Activated CD4-positive, alpha-beta T cell treated with anti-CD3 and anti-CD28 coated beads, Interleukin-2, Interleukin-4, amounts not matched to agents 100 ng/mL and 50 ng/mL, durations not matched to agents 16 hours and 8 hours (primary cell): ENCODE results near the gene KRI1.
"Not testable (repeated sequence)": the region's sequence is repeated elsewhere in the genome, so short reads cannot be mapped to it uniquely, and the experiment has no call there.

Experiments used
- DNase-seq: peaks from one replicate; pipeline ENCODE4 v3.0.0-alpha.2; 2020; ENCODE audit warnings: low spot score

KRI1 gene

DNA sequence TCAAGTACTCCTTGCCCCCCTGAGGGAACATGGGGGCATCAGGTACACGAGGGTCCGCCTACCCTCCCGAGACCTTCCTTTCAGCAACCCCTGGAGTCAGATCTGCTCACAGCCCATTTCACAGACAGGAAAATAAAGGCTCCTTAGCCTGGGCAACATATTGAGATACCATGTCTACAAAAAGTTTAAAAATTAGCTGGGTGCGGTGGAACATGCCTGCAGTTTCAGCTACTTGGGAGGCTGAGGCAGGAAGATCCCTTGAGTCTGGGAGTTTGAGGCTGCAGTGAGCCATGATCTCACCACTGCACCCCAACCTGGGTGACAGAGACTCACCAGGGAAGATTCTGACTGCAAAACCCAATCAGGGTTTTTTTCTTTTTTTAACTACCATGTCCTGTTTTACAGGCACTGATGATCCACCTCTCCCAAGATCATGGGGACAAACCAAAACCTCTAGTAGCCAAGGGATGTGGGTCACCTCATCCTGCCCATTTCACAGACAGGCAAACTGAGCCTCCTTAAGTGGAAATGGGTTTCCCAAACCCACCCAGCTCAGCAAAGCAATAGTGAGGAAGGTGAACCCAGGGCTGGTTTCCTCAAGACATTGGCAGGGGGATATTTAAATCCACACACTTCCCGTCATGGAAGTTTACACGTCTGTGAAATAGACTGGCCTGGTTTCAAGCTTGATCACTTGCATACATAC is 9.4 kb upstream of the KRI1 start:
- DNase-seq: no peak

DNA sequence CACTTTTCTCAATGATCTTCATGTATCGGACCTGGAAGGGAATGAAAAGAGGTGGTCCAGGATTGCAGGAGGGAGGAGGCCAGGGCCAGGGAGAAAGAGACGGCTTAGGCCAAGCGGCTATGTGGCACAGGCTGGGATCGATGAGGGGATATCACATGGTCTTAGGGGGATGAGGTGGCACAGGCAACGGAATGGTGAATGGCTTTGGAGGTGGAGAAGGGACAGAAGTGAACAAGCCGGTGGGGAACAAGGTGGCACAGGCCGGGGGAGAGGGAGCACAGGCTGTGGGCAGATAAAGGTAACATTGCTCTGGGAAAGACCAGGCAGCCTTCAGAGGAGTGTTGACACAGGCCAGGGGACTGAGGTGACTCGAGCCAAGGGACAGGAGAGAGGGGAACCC is 8.7 kb upstream of the KRI1 start:
- DNase-seq: no peak

DNA sequence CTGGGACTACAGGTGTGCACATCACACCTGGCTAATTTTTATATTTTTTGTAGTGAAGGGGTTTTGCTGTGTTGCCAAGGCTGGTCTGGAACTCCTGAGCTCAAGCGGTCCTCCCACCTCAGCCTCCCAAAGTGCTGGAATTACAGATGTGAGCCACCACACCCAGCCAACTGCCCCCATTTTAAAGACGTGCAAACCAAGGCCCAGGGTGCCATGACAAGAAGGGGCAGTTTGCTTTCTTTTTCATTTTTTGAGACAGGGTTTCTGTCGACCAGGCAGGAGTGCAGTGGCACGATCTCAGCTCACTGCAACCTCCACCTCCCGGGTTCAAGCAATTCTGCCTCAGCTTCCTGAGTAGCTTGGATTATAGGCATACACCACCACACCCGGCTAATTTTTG is 8.0 kb upstream of the KRI1 start:
- not testable (repeated sequence) for DNase-seq

DNA sequence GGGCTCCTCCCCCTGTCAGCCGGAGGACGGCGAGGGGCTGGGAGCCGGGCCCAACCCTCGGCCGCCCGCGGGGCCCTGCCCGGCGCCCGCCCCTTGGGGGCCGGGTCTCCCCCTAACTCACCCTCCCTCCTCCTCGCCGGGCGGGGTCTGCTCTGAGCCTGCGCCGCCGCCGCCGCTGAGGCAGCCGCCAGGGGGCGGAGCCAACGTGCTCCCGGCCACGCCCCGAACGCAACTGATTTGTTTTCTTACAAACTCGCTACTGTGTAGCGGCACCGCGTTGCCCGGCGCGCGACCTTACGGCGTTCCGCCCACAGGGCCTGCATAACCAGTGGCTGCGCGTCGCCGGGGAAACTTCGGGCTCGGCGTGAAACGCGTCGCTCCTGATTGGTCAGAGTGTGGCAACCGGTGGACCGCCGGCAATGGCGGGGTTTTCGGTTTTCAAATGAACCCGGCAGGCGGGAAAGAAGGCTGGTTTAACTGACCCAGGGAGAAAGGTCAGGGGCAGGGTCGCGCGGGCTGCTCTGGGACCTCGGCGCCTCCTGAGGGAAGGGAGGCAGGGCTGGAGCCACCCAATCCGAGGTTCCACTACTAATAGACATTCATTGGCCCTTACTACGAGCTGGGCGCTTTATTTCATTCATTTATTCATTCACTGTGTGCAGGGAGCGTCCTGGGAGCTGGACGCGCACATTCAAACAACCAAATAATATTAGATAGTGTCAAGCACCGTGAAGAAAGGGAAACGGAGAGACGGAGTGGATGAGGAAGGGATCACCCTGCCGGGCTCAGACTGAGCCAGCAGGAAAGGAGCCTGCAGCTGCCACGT is 3.2 kb upstream of the KRI1 start, which contains the start of gene CDKN2D:
CDKN2D (minus strand) TSS at position 154 of the 826 bp plus-strand sequence. CDS start 326 bp downstream, outside the sequence.
- DNase-seq: peak; percentile 100

DNA sequence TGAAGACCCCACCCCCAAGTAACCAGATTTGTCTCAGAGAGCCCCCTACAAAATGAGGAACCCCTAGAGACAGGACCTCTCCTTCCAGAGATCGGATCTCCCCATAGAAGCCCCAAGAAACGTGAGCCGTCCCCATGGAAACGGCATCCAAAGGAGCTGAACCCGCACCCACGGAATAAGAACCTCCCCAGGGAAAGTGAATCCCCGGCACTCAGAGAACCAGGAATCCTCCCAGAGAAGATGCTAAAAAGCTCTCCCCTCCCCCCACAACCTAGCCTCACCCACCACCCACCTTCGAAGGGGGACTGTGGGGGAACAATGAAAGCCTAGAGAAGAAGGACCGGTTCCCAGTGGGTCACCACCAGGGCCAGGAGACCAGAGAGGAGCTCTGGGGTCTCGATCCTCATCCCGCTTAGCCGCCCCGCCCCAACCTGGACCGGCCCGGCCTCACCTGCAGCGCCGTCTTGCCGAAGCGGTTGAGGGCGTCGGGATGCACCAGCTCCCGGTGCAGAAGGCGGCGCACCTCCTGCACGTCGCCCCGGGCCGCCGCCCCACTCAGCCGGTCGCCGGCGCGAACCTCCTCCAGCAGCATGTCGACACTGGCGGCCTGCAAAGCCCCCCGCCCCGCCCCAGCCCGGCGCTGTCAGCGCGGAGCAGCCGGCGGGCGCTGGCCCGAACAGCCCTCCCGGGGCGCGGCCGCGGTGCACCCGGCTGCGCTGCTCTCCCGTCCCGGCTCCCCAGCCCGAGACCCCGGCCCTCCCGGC is 2.4 kb upstream of the KRI1 start:
- no peak for DNase-seq

DNA sequence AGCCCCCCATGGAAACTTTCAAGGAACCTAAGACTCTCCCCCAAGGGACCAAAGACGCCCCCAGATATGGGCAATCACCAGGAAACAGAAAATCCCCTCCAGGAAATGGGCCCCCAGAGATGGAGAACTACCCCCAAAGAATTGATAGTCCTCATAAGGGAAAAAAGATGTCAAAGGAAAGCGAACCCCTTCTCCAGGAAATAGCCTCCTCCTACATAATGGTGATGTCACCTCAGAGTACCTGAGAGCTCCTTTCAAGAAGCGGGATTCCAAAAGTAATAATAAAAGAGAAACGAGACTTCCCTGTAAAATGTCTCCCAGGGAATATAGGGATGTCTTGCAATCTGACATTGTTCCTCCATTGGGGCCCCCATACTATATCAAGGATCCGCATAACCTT is 1.8 kb upstream of the KRI1 start:
- no peak for DNase-seq

DNA sequence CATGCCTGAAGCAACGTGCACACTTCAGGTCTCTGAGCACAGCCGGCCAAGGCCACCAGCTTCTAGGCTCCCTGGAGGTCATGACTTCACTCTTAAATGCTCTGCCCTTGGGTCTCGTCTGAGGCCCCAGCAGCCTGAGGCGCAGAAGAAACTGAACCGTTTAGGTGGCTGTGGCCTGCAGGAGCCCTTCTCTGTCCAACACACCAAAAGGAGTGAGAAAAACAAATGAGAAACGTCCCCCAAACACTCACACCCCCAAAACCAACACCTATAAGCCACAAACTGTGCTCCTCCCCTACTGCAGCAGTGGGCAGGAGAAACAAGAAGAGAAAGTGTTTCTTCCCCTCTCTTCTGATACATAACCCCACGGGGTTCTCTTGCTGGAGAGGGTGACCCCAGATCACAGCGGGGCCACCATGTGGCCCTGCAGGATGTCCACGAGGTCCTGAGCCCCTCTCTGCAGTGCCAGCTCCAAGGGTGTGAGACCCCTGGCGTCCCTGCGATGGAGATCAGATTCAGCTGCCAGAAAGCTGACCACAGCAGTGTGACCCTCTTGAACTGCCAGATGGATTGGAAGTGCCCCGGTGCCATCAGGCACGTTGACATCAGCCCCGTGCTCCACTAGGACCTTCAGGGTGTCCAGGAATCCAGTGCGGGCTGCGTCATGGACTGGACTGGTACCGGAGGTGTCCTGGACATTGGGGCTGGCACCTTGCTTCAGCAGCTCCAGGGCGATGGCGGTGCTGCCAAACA is 1.0 kb upstream of the KRI1 start:
- peak; percentile 62 for DNase-seq

DNA sequence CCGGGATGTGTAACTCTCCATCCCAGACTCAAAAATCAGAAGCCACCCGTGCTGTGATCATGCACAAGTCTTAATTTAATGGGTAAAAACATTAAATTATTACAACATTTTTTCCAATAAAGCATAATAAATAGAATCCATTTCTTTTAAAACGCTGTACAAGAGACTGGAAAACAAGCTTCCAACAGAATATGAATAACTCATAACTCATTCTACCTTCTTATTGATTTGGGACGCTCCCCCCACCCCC is 523 bp upstream of the KRI1 start:
- DNase-seq: no peak

DNA sequence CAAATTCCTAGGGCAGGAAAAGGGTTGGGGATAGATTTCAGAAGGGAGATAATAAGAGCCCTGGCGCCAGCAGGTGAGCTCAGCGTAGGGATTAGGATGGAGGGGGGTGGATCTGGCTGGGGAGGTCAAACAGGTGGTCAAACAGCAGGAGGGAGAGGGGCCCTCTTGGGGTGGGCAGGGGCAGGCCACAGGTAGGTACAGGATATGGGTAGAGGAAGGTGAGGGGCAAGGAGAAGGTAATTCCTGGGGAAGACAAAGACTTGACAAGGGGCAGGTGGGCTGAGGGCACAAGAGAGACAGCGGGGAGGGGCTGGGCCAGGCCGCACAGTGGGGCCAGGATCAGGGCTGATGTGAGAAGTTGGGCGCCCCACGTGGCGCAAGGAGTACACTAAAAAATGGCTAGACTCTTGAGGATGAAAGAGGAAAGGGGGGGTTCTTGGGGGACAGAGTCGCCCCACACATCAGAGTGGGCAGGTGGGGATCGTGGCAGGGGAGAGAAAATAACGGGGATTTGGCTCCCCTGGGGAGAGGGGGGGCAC is 713 bp downstream of the KRI1 start:
- peak; percentile 47 for DNase-seq

DNA sequence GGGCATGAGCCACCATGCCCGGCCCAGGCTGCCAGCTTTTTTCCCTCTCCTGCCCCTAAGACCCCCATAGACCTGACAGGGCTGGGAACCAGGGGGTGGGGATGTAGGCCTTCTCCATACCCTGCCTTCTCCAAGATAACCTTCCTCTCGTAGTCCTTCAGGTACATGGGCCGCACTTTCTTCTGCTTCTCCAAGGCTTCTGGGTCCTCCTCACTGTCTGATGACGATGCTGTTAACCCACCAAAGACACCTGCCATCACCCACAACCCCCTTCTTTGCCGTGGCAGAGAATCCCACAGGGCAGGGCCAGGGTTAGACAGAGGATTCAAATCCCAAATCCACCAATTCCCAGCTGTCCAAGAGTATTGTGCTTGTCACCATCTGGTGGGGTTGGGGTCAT is 3.2 kb downstream of the KRI1 start:
- no peak for DNase-seq

DNA sequence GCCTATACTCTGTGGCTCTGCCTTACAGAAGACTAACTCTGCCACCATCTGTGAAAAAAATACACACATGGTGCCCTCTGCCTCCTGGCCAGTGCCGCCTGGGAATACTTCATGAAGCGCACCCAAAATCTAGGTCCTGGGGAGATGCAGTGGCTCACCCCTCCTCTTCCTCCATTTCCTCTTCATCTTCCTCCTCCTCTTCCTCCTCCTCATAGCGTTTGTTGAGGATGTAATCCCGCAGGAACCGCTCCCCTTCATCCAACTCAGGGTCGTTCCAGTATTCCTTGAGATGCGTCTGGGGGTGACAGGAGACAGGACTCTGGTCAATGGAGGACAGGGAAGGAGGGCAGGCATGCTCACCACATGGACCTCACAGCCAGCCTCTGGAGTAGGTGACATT is 5.7 kb downstream of the KRI1 start:
- DNase-seq: no peak

DNA sequence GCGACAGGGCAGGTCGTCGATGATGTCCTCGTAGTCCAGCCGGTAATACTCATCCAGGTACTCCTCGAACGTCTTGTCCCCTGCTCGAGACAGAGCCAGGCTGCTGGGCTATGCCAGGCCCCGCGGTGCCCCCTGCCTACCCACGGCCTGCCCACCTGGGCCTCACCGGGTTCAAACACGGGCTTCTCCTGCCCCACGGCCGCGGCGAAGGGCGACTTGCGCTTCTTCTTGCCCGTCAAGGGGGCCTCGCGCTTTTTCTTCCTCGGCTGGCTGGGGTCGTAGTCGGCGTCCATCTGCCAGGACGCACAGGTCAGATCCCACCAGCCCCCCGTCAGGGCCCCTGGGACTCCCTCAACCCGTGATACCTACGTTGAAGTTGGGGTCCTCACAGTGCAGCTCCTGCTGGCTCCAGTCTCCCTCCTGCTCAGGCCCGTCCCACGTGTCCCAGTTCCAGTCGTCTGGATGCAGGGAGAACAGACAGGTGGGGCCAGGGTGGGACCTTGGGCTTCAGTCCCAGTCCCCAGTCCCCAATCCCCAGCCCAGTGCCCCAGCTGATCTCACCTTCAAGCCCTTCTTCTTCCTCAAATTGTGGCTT is 8.1 kb downstream of the KRI1 start:
- DNase-seq: no peak

DNA sequence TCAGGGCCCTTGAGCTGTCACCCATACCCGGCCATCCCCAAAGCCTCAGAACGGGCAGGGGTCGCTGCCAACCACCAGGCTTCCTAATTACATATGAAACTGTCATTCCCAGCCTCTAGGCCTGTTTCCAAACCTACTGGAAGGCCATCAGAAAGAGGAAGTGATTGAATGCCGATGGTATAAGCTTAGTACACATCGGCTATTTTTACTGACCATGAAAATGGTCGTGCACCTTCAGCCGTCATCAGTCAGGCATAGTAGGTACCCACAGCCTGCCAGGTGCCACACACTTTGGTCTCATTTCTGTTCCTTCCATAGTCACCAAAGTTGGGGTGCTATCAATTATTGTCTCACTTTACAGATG is 10.2 kb downstream of the KRI1 start:
- DNase-seq: no peak

DNA sequence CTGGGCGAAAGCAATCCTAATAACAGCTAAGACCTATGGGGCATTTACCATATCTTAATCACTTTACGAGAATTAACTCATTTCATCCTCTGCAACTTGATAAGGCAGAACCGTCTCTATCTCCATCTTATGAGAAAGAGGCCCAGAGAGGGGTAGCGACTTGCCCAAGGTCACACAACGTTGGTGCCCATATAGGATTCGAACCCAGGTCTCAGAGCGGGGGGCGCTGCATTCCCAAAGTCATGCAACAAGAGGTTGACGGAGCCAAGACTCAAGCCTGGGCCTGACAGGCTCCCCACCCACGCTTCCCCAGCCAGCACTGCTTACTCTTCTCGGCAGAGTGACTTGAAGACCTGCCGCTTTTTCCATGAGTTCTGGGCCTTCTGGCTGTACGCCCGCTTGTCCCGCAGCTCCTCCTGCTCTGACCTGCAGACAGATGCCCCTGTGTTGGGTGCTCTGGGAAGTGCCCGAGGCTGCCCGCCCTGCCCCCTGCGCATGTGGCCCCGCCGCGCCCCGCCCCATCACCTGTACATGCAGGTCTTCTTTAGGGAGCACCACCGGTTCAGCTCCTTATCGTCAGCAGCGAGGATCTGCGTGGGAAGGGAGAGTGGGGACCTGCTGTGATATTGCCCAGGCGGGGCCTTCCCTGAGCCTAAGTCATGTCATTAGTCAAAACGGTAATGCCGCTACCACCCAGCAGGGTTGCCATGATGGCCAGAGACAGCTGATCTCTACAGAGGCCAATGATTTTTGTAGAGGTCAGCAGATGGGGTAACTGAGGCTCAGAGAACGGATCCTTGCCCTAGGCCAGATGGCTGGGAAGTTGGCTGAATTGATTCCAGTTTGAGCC is 10.8 kb downstream of the KRI1 start:
- no peak for DNase-seq

DNA sequence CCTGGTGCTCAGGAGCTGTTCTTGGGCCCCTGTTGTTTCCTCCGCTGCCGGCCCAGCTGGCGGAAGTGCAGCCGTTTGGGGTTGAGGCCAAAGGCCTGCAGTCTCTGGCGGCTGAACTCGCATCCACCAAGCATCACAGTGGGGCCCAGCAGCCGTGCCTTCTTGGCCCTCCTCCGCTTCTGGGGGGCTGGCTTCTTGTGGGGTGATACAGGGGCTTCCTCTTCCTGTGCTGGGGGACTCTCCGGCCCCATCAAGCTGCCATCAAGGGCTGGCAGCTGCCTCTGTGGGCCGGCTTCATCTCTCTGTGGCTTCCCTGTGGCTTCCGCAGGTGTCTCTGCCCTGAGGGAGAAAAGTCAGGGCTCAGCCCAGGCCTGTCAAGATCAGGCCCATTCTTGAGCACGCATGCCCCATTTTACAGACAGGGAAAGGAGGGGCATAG is 11.8 kb downstream of the KRI1 start:
- DNase-seq: peak; percentile 60

DNA sequence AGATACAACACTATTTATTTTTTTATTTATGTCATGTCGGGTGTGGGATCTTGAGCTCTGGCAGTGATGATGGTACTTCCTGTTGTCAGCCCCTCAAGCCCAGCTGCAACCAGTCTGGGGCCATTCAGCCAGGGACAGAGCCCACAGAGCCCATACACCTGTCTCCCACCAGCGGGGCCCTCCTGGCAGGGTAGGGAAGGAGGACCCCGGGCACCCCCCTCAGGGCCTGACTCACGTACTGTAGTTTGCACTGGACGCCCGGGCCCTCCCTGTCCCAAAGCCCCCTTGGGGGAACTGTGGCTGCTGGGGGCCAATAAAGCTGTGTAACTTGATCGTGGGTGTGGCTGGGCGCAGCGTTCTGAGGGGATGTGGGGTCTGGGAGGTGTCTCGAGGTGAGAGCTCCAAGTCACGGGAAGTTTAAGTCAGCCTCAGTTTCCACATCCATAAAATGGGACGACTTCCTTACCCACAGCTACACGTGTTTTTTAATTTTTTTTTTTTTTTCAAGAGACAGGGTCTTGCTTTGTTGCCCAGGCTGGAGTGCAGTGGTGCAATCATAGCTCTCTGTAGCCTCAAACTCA is 12.6 kb downstream of the KRI1 start:
- DNase-seq: no peak

DNA sequence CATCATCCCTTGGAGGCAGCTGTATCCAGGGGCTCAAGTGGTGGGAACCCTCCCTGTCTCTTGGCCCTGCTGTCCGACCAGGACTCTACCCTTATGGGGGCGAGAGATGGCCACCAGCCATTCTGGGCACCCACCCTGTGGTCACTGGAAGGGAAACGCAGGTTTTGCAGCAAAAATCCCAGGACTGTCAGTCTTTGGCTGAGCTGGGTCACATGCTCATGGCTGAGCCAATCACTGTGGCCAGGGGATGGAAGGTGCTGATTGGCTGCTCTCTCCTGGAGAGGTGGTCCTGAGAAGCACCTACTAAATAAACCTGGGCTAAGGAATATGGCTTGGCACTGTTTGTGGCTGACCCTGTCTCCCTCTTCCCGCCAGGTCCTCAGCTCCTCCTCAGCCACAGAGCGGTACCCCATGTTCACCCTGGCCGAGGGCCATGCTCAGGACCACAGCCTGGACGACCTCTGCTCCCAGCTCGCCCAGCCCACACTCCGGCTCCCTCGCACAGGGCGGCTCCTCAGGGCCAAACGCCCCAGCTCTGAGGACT is 13.2 kb downstream of the KRI1 start:
- no peak for DNase-seq

DNA sequence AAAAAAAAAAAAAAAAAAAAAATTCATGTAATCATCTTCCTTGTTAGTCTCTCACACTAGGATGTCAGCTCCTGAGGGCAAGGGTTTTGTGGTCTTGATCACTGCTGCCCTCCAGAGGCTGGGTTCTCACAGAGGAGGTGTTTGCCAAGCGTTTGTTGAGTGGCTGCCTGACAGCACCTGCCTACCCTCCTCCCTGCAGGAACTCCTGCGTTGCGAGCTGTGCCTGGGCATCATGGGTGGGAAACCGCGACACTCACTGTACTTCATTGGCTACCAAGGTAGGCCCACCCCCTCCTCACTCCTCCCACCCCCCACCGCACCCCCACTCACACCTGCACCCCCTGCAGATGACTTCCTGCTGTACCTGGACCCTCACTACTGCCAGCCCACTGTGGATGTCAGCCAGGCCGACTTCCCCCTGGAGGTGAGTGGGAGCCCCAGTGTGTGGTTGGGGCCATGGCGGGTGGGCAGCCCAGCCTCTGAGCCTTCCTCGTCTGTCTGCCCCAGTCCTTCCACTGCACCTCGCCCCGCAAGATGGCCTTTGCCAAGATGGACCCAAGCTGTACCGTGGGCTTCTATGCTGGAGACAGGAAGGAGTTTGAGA is 14.0 kb downstream of the KRI1 start:
- DNase-seq: peak; percentile 54

DNA sequence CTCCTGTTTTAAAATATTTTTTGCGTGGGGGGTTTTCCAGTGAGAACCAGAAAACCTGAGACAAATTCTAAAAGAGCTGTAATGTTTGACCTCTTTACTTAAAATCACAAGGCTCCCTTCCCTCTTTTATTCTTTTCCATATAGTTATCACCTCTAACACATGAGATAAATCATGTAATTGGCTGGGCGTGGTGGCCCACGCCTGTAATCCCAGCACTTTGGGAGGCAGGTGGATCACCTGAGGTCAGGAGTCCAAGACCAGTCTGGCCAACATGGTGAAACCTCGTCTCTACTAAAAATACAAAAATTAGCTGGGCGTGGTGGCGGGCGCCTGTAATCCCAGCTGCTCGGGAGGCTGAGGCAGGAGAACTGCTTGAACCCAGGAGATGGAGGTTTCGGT is 14.8 kb downstream of the KRI1 start:
- DNase-seq: not testable (repeated sequence)

DNA sequence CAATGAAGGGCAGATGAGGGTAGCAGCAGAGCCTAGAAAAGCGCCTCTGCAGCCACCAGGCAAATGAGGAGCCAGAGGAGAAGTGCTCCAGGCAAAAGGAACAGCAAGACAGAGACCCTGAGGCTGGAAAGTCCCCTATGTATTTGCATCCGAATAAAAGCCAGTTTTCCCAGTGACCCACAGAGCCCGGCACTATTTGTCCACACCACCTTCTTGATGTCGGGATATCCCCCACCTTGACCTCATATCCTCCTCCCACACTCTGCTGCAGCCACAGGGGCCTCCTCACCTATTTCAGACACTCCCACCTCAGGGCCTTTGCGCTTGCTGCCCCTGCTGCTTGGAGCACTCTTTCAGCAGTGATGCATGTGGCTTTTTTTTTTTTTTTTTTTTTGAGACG is 15.5 kb downstream of the KRI1 start:
- no peak for DNase-seq
